Activated CD4-positive, alpha-beta T cell treated with anti-CD3 and anti-CD28 coated beads, Interleukin-2, amount 10 ng/mL, durations not matched to agents 24 days and 14 days (primary cell): Measurements from ENCODE around the gene IGLL1. TPM values are rescaled to one million over a fixed set of nuclear protein-coding genes. Genes with fewer than 3 reads are reported as not detected.
A peak's percentile ranks its signal among the peaks of the same experiment; 100 is the strongest.
"Not testable (repeated sequence)": the region's sequence is repeated elsewhere in the genome, so short reads cannot be mapped to it uniquely, and the experiment has no call there.

ENCODE experiments used
- DNase-seq: peaks from one replicate; pipeline ENCODE4 v3.0.0; 2022
- H3K27ac Mint-ChIP-seq: one replicate; pipeline ENCODE4 v1.8.0; 2022; ENCODE audit warnings: mild to moderate bottlenecking, mixed read lengths
- H3K27me3 Mint-ChIP-seq: one replicate; pipeline ENCODE4 v1.8.0; 2022; ENCODE audit warnings: mixed read lengths
- H3K36me3 Mint-ChIP-seq: one replicate; pipeline ENCODE4 v1.8.0; 2022; ENCODE audit warnings: low read depth, mild to moderate bottlenecking, mixed read lengths
- H3K4me1 Mint-ChIP-seq: one replicate; pipeline ENCODE4 v1.8.0; 2021; ENCODE audit warnings: mixed read lengths
- H3K4me3 Mint-ChIP-seq: one replicate; pipeline ENCODE4 v1.8.0; 2022; ENCODE audit warnings: mild to moderate bottlenecking, moderate library complexity, mixed read lengths
- H3K9me3 Mint-ChIP-seq: one replicate; pipeline ENCODE4 v1.8.0; 2021; ENCODE audit warnings: mixed read lengths
- intact Hi-C: fragments of 100-400 bp; cut with micrococcal nuclease; formaldehyde crosslinking; loops from one replicate; pipeline ENCODE4 v1.15.1; 2023
- total RNA-seq: library from RNA; stranded (reverse); gene quantifications from 2 replicates; pipeline ENCODE4 v1.2.3, GENCODE V29; 2022

IGLL1 gene
- not detected in 2 replicates for total RNA-seq

DNA sequence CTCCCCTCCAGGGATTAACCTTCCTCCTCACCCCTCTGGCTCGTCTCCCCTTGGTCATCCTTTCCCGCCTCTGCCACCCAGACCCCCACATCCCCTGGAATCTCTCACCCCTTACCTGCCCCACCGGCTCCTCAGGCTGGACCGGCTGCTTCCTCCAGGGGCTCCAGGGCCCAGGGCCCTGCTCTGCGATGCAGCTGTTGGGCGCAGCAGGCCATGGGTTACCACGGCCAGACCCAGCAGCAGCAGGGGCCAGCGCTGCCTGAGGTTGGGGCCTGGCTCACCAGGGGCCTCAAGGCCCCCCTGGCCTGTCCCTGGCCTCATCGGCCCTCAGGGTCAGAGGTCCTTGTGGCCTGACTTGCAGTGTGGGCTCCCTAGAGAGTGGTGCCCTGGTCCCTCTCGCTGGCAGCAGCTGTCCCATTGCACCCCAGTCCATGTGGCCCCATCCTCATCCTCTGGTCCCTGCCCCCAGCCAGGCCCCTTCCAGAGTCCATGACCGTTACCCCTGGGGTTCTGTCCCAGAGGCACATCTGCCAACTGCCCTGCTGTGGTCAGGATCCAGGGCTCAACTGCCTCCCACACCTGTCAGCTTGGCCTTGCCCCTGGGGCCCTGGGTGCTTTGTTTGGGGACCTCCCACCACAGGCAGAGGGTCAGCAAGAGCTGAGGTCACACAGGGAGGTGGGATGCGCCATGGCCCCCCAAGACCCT, at the start of gene IGLL1:
Gene IGLL1, minus strand, starts transcription at position 421 of the 706 bp plus-strand sequence. Its CDS starts 100 bp downstream, at position 321.
- intact Hi-C loops: no loop called here
- H3K27ac Mint-ChIP-seq: no peak within 1 kb of the TSS
- no peaks in the 10 kb centered on the region for H3K9me3 Mint-ChIP-seq
- H3K36me3 Mint-ChIP-seq: no peaks in the 10 kb centered on the region
- peaks cover 5% of the 10 kb centered on the region for H3K4me1 Mint-ChIP-seq
- H3K4me3 Mint-ChIP-seq: no peak within 1 kb of the TSS
- DNase-seq: no peak
- H3K27me3 Mint-ChIP-seq: peaks cover 16% of the 10 kb centered on the region

DNA sequence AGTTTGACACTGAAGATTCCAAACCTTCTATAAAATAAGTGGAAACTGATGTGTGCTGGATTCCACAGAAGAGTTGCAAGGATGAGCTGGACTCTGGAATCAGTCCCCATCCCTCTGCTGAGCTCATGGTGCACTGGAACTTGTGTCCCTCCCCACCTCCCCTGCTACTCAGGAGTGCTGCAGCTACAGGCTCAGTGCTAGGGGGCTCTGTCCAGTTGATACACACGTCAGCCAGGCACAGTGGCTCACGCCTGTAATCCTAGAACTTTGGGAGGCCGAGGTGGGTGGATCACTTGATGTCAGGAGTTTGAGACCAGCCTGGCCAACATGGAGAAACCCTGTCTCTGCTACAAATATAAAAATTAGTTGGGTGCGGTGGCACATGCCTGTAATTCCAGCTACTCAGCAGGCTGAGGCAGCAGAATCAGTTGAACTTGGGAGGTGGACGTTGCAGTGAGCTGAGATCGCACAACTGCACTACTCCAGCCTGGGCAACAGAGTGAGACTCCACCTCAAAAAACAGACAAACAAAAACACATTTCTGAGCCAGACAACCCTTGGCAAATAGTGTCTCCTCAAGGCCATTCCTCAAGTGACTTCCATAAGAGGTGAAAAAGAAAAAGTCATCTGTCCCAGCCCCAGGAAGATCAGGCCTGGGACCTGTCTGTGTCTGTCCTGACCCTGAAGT, 48.1 kb upstream of the IGLL1 start:
- H3K9me3 Mint-ChIP-seq, H3K27me3 Mint-ChIP-seq, H3K4me3 Mint-ChIP-seq, DNase-seq, H3K36me3 Mint-ChIP-seq, H3K27ac Mint-ChIP-seq, H3K4me1 Mint-ChIP-seq: not testable (repeated sequence)
- intact Hi-C loops: loop anchor here (5.0 kb wide), 1 partner anchor 219 kb away; no protein-coding TSS in a partner anchor

DNA sequence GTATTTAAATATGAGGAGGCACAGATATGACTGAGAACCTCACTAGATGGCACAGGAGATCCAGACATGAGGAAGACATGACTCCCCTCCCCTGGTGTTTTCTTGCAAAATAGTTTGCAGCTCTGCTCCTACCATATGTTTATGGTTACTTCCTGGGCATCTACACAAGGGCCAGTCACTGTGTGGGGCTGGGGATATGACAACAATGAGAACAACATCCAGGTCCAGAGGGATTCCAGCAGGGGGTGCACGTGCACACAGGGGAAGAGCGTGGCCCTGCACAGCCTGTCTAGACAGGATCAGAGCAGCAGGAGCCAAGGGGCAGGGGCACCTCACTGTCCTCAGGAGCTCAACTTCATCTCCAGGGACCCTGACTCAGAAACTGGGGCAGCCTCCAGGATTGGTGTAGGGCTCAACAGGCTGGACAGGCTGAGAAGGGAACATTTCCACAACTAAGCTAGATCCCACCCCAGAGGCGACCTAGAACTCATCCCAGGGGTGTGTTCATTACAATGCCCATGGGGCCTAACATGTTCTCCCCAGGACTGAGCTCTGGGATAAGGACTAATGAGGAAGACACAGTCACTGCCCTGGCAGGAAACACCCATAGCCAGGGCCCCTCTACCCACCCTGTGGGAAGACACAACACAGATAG, 47.4 kb upstream of the IGLL1 start:
- DNase-seq: peak; percentile 88
- H3K4me1 Mint-ChIP-seq, H3K36me3 Mint-ChIP-seq, H3K9me3 Mint-ChIP-seq, H3K27ac Mint-ChIP-seq, H3K4me3 Mint-ChIP-seq, H3K27me3 Mint-ChIP-seq: not testable (repeated sequence)
- intact Hi-C loops: loop anchor here (5.0 kb wide), 1 partner anchor 220 kb away; no protein-coding TSS in a partner anchor

DNA sequence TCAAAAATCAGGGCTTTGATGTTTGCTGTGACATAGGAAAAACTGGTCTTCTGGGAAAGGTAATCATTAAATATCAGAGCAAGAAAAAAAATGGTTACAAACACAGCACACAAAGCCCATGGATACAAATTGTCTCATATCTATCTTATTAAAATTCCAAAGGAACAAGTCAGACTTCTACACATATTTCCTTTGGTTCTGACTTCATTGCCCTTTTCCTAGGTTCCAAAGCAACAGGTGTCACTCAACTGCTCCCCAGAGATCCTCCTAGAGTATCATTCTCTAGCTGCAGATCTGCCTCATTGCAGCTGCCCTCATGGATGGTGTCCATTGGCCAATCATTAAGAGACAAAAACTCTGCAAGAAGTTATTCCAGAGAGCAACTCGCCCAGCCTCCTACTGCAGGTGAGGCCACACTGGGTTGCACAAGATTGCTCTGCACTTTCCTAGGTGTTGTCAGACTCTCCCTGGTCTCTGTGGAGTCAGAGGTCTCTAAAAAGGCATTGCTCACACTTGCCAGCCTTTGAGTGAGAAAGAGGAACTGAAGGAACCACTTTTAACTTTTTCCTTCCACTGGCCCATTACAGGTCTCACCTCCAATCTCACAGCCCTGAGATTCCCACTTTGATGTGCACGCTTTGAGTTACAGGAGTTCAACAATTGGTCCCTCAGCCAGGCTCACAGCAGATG, 46.3 kb upstream of the IGLL1 start:
- H3K9me3 Mint-ChIP-seq: no peaks in the 10 kb centered on the region
- H3K27ac Mint-ChIP-seq: no peak overlapping the region
- no peak overlapping the region for H3K4me3 Mint-ChIP-seq
- no peak for DNase-seq
- H3K4me1 Mint-ChIP-seq: peaks cover 3% of the 10 kb centered on the region
- H3K36me3 Mint-ChIP-seq: peaks cover 3% of the 10 kb centered on the region
- intact Hi-C loops: loop anchor here (5.0 kb wide), 1 partner anchor 221 kb away; no protein-coding TSS in a partner anchor
- no peaks in the 10 kb centered on the region for H3K27me3 Mint-ChIP-seq

DNA sequence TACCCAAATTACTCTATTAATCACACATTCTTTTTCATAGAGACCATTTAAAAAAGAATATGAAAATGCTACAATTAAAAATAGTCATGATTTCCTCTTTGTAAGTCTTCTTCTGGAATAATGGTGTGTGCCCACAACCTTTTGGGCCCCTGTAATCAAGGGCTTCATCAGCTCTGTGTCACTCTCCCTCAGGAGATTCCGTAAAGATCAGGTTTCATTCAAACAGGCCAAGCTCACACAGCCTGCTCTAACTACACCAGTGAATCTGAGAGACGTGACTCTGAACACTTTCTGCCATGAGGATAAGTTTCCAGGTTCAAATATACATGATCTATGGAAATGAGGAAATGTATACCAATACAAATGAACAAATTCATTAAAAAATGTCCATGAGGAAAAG, 42.5 kb upstream of the IGLL1 start:
- Mint-ChIP-seq H3K4me1 (peaks cover 3% of the 10 kb centered on the region), H3K4me3 (no peak overlapping the region), H3K27me3 (no peaks in the 10 kb centered on the region), H3K36me3 (peaks cover 3% of the 10 kb centered on the region), H3K9me3 (no peaks in the 10 kb centered on the region), H3K27ac (no peak overlapping the region)
- intact Hi-C loops: no loop called here
- no peak for DNase-seq

DNA sequence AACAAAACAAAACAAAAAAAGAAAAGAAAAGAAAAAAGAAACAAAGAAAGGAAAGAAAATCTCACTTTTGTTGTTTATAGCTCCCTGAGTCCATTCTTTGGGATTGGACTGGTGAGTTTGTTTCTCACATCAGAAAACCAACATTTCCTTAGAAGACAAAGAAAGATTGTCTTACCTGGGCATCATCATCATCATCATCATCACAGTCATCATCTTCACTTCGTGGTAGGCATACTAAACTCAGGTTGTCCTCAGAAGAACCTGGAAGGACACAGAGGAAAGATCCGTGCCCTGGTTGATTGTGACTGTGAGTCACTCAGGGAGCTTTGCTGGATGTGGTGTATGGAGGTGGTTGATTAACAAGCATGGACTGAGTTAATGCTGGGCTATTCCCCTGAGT, 41.8 kb upstream of the IGLL1 start:
- H3K4me3 Mint-ChIP-seq, H3K36me3 Mint-ChIP-seq, DNase-seq, H3K27me3 Mint-ChIP-seq, intact Hi-C loops, H3K9me3 Mint-ChIP-seq, H3K4me1 Mint-ChIP-seq, H3K27ac Mint-ChIP-seq: not testable (repeated sequence)

DNA sequence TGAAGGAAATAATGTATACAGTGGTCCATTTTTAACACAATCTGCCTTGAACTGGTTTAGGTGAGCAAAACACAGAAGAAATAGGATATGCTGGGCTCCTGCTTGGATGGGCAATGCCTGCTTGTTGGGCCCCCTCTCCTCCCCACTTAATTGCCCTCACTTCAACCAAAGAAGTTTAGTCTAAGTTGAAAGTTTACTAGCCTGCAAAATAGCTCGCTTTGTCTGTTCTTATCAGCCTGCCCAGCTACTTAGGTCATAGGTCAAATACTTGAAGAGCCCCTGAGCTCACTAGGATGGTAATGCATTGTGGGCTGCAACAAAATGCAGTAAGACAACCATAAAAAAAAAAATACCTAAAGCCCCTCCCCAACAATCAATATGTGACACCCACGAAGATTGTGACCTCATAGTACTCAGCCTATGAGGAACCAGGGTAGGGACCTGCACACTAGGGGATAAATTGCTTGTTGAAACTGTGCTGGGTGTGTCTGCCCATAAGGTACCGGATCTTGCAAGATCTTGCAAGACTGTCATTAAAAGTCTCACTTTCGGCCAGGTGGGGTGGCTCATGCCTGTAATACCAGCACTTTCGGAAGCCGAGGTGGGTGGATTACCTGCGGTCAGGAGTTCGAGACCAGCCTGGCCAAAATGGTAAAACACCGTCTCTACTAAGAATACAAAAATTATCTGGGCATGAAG, 41.1 kb upstream of the IGLL1 start:
- Mint-ChIP-seq H3K4me1 (no peaks in the 10 kb centered on the region), H3K4me3 (no peak overlapping the region), H3K27me3 (no peaks in the 10 kb centered on the region), H3K9me3 (no peaks in the 10 kb centered on the region), H3K27ac (no peak overlapping the region), H3K36me3 (peaks cover 3% of the 10 kb centered on the region)
- no peak for DNase-seq
- intact Hi-C loops: no loop called here

DNA sequence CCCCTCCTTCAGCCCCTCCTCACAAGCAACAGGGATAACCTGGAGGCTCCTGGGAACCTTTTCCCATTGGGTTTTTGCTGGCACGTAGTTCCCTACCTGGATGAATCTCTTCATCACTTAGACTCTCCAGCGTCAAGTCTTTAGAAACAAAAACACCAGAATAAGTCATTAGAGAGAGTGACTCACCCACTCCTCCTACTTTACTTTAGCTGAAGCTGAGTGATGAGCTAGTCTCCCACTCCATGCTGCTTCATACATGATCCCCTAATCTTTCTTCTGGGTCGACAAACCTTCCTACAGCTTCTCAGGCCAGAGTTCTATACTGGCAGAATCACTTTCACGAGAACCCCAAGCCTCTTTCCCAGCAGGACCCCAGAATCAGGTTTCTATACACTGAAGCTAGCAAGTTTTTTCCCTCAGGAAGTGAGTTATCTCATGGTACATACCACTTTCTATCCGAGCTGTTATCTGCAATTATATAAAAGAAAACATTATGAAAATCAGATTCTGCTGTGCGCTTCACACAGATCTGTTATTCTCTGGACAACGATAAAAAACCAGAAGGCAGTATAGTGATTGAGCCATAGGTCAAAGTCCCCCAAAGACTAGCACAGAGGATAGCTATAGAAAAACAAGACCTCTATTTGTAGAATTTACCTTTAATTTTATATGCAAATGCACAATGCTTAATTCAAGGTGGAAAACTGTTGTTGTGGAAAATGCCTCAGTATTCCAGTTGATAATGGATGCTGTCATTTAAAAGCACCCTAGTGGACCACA, 33.3 kb upstream of the IGLL1 start:
- H3K27ac Mint-ChIP-seq: no peak overlapping the region
- no peaks in the 10 kb centered on the region for H3K9me3 Mint-ChIP-seq
- intact Hi-C loops: no loop called here
- H3K27me3 Mint-ChIP-seq: no peaks in the 10 kb centered on the region
- H3K4me3 Mint-ChIP-seq: no peak overlapping the region
- H3K4me1 Mint-ChIP-seq: peaks cover 17% of the 10 kb centered on the region
- H3K36me3 Mint-ChIP-seq: no peaks in the 10 kb centered on the region
- DNase-seq: no peak

DNA sequence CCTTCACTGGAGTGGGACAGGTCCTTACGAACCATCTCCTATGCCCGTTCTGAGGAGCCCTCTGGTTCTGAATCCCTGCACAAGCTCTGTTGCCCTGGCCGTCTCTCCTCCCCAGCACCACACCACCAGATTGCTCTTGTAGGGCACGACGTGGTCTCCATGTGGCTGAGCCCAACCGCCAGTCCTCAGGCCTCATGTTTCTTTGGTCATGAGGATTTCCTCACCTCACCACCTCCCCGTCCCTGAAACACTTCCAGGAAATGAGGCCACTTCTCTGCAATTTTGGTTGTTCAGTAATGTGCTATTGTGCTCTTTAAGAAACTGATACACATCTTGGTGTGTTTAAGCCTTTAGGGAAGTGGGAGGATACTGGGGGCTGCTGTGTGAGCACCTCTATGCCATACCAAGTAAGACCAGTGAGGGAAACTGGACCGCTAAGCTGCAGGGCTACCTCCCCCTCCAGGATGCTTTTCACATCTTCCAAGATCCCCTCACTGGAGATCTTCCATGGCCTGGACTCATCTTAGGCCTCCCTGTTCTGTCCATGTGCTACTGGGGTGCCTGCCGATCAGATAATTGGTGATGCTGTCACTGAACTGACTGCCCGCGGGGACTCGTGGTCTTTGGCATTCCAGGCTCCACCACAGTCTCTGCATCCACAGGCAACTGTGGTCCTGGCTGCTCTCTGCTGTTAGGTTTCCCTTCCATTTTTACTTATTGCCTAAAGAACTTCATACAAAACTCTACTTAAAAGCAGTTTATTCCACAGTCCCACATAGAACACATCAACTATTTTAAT, 30.1 kb upstream of the IGLL1 start:
- no peak overlapping the region for H3K4me3 Mint-ChIP-seq
- no peaks in the 10 kb centered on the region for H3K9me3 Mint-ChIP-seq
- DNase-seq: peak; percentile 59
- H3K36me3 Mint-ChIP-seq: no peaks in the 10 kb centered on the region
- H3K27me3 Mint-ChIP-seq: no peaks in the 10 kb centered on the region
- intact Hi-C loops: no loop called here
- H3K27ac Mint-ChIP-seq: no peak overlapping the region
- H3K4me1 Mint-ChIP-seq: peaks cover 17% of the 10 kb centered on the region

DNA sequence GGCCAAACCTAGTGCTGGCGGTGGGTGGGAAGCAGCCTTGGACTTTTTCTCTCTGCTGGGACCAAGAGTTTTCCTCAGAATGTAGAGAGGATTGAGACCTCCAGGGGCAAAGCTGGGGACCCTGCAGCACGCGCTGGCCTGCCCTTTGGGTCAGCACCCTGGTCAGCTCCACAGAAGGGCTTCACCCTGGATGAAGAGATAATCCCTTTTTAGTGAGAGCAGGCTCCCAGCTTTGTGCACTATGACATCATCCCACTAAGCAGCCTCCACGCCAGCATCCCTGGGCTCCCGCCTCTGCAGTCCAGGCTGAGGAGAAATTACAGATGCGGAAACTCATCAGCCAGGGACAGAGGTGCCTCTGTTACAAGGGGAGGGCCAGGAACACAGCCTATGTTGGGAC, 28.5 kb upstream of the IGLL1 start:
- no peak for DNase-seq
- no peaks in the 10 kb centered on the region for H3K36me3 Mint-ChIP-seq
- no peak overlapping the region for H3K4me3 Mint-ChIP-seq
- H3K27ac Mint-ChIP-seq: no peak overlapping the region
- intact Hi-C loops: no loop called here
- H3K4me1 Mint-ChIP-seq: peaks cover 15% of the 10 kb centered on the region
- no peaks in the 10 kb centered on the region for H3K9me3 Mint-ChIP-seq
- H3K27me3 Mint-ChIP-seq: no peaks in the 10 kb centered on the region

DNA sequence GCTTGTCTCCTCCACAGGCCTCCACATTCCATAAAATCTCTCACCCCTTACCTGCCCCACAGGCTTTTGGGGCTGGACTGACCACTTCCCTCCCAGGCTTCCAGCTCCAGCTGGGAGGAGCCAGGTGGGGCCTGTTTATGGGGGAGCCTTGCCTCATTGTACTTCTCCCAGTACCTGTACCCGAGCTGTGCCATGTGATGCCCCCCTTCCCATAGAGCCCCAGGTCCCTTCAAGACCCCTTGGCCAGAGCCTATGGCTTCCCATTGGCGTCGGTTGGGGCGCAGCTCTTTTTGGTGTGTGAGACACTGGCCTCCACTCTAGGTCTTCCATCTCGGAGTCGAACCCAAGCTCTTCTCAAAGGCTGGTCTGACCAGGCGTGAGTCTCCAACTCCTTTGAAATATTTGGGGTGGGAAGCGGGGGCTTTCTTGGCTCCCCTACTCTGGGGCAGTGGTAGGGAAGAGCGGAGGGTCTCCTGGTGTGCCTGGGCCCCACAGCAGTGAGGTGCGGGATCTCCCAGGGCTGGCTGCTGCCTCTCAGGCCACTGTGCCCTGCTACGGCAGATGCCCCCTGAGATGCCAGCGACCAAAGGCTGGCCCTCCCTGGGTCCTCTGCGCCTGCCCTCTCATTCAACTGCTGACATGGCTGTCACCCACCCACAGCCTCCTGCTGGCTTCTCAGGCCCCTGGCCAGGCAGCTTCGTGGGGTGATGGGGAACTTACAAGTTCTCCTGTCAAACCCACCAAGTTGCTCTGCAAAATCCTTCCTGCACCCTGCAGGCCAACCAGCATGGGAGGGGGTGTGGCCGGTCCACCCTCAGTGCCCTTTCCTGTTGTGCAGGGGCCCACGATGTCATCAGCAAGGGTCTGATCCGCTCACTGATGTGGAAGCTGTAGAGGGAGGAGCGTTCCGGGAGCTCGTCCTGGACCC, 26.4 kb upstream of the IGLL1 start:
- Mint-ChIP-seq H3K36me3 (no peaks in the 10 kb centered on the region), H3K27ac (no peak overlapping the region), H3K4me1 (peaks cover 14% of the 10 kb centered on the region), H3K4me3 (no peak overlapping the region), H3K27me3 (no peaks in the 10 kb centered on the region), H3K9me3 (no peaks in the 10 kb centered on the region)
- intact Hi-C loops: no loop called here
- DNase-seq: no peak
